Stimulated activated CD8-positive, alpha-beta memory T cell treated with anti-CD3 and anti-CD28 coated beads, Interleukin-4, amount 100 ng/mL, for 1 hour (primary cell): ENCODE measurements around the gene LRPAP1.

Experiments
- DNase-seq, 2 donors: peaks; one replicate each; pipeline ENCODE4 v3.0.0-alpha.2; 2020; ENCODE audit warnings: low read depth in 2 of 2, low spot score in 1 of 2

Gene LRPAP1

GRCh38 chr4:3532751-3533422 lies 665 bp upstream of the LRPAP1 start:
- no peak for DNase-seq

GRCh38 chr4:3531318-3531878 lies 824 bp downstream of the LRPAP1 start:
- no peak for DNase-seq

DNA sequence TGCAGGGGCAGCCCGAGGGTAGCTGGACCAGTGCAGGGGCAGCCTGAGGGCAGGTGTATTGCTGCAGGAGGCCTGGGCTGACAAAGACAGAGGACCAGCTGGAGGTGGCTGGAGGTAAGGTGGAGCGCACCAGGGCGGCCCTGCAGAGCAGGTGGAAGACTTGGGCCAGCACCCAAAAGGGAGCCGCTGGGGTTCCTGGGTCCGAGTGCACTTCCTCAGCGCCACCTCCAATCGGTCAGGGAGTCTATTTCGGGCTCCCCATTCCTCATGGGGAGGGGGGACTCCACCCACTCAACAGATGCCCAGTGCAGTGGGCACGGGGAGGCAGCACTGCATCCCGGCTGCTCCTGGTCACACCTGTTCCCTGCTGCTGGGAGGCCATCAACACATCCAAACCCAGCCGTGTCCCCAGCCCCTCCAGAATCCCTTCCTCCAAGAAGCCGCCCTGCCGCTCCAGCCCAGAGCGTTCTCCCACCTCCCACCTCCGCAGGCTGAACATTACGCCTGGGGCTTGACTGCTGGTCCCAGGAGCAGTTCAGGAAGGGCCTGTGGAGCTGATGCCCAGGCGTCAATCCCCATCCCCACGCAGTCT lies 1.5 kb downstream of the LRPAP1 start:
- no peak for DNase-seq

GRCh38 chr4:3530051-3530450 lies 2.2 kb downstream of the LRPAP1 start:
- DNase-seq = no peak

- no peak for DNase-seq
Measured at GRCh38 chr4:3529363-3529762, 2.9 kb downstream of the LRPAP1 start.

GRCh38 chr4:3527914-3528876 lies 4.0 kb downstream of the LRPAP1 start:
- no peak for DNase-seq

DNA sequence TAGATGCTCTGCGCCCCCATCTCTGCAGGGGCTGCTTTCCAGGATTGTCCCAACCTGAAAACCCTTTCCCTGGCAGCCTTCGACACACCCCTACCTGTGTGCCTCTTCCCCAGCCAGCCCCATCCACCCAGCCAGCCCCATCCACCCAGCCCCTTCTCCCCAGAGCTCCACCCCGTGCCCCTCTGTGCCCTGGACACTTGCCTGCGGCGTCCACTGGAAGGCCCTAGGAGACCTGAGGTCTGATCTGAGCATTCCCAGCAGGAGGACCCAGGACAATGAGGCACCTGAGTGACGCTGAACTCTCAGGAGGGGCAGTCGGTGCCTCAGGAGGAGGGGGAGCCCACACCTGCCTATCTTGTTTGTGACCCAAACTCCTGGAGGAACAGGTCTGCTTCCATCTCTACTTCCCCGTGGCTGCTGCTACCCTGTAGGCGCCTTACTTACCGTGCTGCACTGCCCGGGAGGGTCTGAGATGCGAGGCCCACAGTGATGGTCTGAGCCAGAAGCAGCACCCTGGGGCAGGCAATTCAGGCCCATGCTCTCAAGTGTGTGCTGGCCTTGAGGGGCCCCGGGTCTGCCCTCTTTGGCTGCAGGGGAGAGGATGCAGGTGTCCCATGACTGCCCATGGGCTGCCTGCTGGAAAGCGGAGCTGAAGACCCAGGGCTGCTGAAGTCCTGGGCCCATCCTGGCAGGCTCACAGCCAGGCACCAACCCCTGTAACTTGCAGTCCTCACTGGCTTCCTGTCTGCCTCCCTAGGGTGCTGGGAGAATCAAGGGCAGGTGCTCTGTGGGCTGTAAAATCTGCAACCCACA lies 4.9 kb downstream of the LRPAP1 start:
- DNase-seq = no peak

DNA sequence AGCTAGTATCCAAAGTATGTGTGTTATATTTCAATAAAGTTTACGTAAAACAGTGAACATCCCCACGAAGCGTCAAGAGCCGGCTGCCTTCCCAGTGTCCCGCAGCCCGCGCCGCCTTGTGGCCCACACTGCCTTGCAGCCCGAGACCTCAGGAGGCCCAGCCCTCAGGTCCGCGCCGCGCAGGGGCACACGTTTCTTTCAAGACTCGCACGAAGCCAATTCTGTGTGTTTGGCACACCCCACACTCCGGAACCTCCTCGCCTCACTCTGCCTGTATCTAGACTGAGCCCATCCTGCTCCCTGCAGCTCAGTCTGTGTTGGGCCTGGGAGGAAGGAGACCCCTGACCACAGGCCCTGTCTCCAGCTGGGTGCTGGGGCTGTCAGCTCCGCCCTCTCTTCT lies 5.8 kb downstream of the LRPAP1 start:
- no peak for DNase-seq

- DNase-seq = no peak
Measured at GRCh38 chr4:3525532-3526430, 6.4 kb downstream of the LRPAP1 start.

- DNase-seq = no peak
Measured at GRCh38 chr4:3524920-3525319, 7.3 kb downstream of the LRPAP1 start.

DNA sequence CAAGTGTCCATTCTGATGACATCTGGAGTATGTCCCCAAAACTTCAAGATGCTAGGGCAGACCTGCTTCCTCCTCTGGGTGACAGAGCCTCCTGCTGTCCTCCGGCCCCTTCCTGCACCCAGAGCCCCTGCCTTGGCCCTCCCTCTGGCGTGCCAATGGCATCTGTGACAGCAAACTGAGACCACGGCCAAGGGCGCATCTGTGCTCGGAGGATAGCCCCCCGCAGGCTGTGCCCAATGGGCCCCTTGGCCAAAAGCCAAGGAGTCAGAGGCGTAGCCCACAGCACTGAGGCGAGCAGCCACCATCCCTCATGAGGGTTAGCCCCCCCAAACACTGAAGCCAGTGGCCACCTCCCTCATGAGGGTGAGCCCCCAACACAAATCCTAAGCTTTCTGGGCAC lies 7.9 kb downstream of the LRPAP1 start:
- no peak for DNase-seq

DNA sequence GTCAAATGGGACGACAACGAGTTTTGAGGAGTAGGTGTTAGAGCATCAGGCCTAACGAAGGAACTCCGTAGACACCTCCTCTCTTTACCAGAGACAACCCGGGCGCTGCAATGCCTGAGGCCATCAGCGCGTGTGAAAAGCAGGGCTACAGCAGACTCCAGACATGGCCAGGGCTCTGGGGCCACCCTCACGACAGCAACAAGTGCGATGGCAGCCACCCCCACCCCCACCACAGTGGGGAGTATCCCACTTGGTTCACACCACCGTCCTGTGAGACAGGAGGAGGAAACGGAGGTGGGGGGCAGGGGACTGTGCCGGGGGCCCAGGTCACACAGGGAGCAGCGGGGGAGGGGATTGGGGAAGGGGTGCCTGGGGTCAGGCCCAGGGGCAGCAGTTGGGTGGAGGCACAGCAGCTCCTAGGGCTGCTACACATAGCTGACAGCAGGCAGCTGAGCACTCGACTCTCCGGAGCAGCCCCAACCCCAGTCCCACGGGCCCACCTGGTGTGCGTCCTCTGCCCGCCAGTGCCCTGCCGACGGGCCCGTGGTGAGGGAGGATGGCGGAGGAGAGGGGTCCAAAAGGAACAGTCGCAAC lies 8.5 kb downstream of the LRPAP1 start:
- DNase-seq = no peak

DNA sequence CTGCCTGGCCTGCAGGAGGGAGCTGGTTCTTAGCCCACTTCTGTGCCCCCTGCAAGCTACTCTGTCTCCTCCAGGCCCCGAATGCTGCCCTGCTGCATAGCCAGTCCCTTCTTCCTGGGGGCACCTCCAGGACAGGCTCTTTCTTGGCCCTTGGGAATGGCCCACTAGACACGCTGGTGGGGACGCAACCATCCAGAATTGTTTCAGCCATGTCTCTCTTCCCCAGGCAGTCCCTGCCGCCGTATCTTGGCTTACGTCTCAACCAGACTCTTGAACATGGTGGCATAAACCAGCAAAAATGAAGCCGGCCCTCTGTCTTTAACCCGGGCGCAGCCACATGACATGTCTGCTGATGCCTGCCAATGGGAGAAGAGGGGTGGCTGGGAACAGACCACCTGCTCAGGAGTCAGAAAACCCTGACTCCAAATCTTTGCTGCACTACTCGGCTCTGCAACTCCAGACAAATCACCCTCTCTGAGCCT lies 9.0 kb downstream of the LRPAP1 start:
- DNase-seq = no peak

DNA sequence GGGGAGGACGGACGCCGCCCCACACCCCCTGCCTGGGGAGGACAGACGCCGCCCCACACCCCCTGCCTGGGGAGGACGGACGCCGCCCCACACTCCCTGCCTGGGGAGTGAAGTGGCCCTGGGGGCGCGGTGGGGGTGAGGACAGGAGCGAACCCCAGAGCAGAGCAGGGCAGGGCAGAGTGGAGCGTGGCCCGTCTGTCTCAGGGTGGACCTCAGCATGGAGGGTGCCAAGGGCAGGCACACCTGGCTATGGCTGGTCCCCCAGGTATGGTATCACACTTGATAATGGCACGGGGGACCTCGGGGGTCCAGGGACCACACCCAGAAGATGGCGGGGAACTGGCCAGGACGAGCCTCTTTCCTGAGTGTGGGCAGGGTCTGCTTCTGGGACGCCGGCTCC lies 9.6 kb downstream of the LRPAP1 start:
- no peak for DNase-seq

GRCh38 chr4:3522326-3522640 lies 9.9 kb downstream of the LRPAP1 start:
- no peak for DNase-seq

DNA sequence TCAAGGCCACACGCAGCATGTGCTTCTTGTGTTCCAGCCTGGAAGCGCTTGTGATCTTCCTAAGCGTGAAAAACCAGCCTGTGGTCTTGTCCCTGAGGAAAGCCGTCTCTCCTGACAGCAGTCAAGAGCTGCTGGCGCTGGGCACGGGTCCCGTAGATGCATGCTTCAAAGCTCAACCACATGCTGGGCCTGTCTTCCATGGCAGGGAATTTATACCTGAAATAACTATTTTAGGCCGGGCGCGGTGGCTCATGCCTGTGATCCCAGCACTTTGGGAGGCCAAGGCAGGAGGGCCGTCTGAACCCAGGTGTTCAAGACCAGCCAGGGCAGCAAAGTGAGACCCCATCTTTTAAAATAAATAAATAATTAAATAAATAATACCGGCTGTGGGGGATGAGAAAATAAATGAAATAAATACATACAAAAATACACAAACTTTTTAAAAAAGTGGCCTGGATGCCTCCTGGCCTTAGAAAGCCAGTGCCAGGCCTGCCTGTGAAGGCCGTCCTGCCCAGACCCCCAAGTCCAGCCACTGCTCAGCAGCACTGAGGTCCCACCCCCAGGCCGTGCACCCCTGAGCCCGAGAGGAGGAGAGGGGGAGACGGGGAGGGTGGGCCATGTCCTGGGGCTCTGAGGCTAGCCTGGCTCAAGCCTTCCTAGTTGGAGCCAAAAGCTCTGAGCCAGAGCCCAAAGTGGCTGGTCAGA lies 10.4 kb downstream of the LRPAP1 start:
- no peak for DNase-seq

DNA sequence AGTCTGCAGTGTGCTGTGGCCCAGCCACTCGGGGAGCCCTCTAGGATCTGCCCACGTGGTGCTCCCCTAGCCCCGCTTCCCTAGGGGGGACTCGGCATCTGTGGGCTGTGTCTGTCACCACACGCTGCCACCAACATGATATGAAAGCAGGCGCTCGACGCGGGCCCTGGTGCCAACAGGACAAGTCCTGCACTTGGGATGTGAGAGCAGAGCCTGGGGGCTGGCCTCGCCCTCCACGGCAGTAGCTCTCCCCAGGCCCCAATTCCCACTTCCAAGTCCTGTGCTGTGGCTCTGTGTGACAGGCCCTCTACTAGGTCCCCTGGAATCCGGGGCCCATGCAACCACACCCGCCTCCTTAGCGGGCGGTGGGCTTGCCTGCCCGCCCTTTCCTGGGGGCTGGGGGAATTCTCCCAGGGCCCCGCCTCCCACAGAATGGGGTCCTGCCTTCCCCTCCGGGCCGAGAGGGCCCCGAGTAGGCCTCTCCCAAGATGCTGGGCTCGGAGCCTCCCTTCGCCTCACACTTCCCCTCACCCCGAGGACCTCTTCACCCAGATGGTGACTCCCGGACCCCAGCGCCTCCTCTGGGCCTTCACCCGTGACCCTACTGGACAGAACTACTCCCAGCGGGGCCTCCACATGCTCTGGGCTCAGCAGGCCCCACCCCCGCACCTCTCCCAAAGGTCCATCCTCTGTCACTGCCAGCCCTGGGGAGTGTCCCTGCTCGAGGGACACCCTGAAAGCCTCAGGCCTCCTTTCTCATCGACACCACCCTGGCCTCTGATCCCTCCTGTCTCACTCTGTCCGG lies 11.2 kb downstream of the LRPAP1 start:
- DNase-seq = no peak

GRCh38 chr4:3520276-3520675 lies 11.9 kb downstream of the LRPAP1 start:
- DNase-seq = no peak
